Caco-2 (cell line): ENCODE measurements around the gene RSU1. TPM values are rescaled to one million over a fixed set of nuclear protein-coding genes. Genes with fewer than 3 reads are reported as not detected.

Experiments used
- BruUV-seq: library from RNA; stranded (reverse); fragments of 400-500 nt; replicated peaks from 2 replicates; lab custom pipeline; 2021; lab: Mats Ljungman, UMichigan
- CTCF ChIA-PET: fragments of 300-600 bp; sonication (Branson Sonifier 250); formaldehyde crosslinking; loops from one replicate; lab custom pipeline; 2022; ENCODE audit warnings: antibody characterized with exemption; lab: Charles Lee
- POLR2A ChIA-PET: fragments of 300-600 bp; sonication (Branson Sonifier 250); formaldehyde crosslinking; loops from one replicate; lab custom pipeline; 2022; ENCODE audit warnings: antibody characterized with exemption; lab: Charles Lee
- DNase-seq, 2 experiments: peaks; one replicate each; pipeline versions ENCODE4 v3.0.0 to v3.0.0-alpha.2; 2020 to 2022
- H3K27me3 ChIP-seq: replicated peaks from 2 replicates; pipeline ENCODE4 v1.6.0; 2011; ENCODE audit warnings: low read length; ENCODE audit not compliant: control insufficient read depth, insufficient read depth
- H3K36me3 ChIP-seq: 2 replicates; pipeline ENCODE4 v1.5.1; 2011; ENCODE audit warnings: low read length; ENCODE audit not compliant: control insufficient read depth, insufficient read depth
- H3K4me1 ChIP-seq: fragments of 250-450 bp; sonication (Bioruptor Pico); 2 replicates; pipeline ENCODE4 v1.5.1; 2020; ENCODE audit warnings: mild to moderate bottlenecking
- H3K4me3 ChIP-seq: 2 replicates; pipeline ENCODE4 v1.5.1; 2011; ENCODE audit warnings: low read depth, mild to moderate bottlenecking, control low read depth, low read length
- H3K9me3 ChIP-seq: fragments of 250-450 bp; sonication (Bioruptor Pico); 2 replicates; pipeline ENCODE4 v1.5.1; 2020; ENCODE audit warnings: mild to moderate bottlenecking, moderate library complexity
- H3K27ac Mint-ChIP-seq: one replicate; pipeline ENCODE4 v1.8.0; 2022; ENCODE audit warnings: mixed read lengths; ENCODE audit not compliant: unreplicated experiment
- H3K27me3 Mint-ChIP-seq: one replicate; pipeline ENCODE4 v1.8.0; 2022; ENCODE audit warnings: mixed read lengths; ENCODE audit not compliant: insufficient read depth, unreplicated experiment
- H3K36me3 Mint-ChIP-seq: one replicate; pipeline ENCODE4 v1.8.0; 2022; ENCODE audit warnings: mild to moderate bottlenecking, mixed read lengths; ENCODE audit not compliant: insufficient read depth, unreplicated experiment
- H3K4me1 Mint-ChIP-seq: one replicate; pipeline ENCODE4 v1.8.0; 2022; ENCODE audit warnings: low read depth, mixed read lengths; ENCODE audit not compliant: unreplicated experiment
- H3K4me3 Mint-ChIP-seq: one replicate; pipeline ENCODE4 v1.8.0; 2022; ENCODE audit warnings: mild to moderate bottlenecking, moderate library complexity, mixed read lengths; ENCODE audit not compliant: unreplicated experiment
- H3K9me3 Mint-ChIP-seq: one replicate; pipeline ENCODE4 v1.8.0; 2022; ENCODE audit warnings: mixed read lengths; ENCODE audit not compliant: unreplicated experiment
- CTCF ChIP-seq, 2 experiments: fragments of 200-600 bp in 1 of 2; IDR thresholded peaks; 1 replicate in 1 of 2; 2 replicates in 1 of 2; pipeline versions ENCODE4 v1.5.1 to v1.8.0; 2011 to 2022; ENCODE audit warnings: antibody characterized with exemption in 1 of 2, control low read depth in 1 of 2, inconsistent platforms in 1 of 2, low read depth in 1 of 2, low read length in 1 of 2, mild to moderate bottlenecking in 1 of 2, moderate library complexity in 1 of 2; ENCODE audit not compliant: insufficient read depth in 1 of 2, severe bottlenecking in 1 of 2, unreplicated experiment in 1 of 2
- intact Hi-C: fragments of 100-400 bp; cut with micrococcal nuclease; formaldehyde crosslinking; loops from one replicate; pipeline ENCODE4 v1.10.0; 2022; ENCODE audit not compliant: unreplicated experiment
- total RNA-seq: library from RNA; stranded (reverse); gene quantifications from 2 replicates; pipeline ENCODE4 v1.2.3, GENCODE V29; 2022

RSU1 gene
- total RNA-seq, 1 experiment from 2014 or later = 62.0 TPM

GRCh38 chr10:16856567-16856966 is 39.3 kb upstream of the RSU1 start:
- ChIA-PET CTCF (no interaction called here), POLR2A (no interaction called here)
- Mint-ChIP-seq H3K9me3 (no peaks in the 10 kb centered on the region), H3K27me3 (peaks cover 18% of the 10 kb centered on the region), H3K27ac (no peak overlapping the region), H3K4me3 (no peak overlapping the region), H3K36me3 (no peaks in the 10 kb centered on the region), H3K4me1 (peaks cover 6% of the 10 kb centered on the region)
- H3K4me3 ChIP-seq = no peak overlapping the region
- no peaks in the 10 kb centered on the region for H3K4me1 ChIP-seq
- no TSS peak for BruUV-seq
- TF ChIP-seq CTCF (IDR thresholded peaks at IDR 0.05; ENCODE audit: insufficient read depth in 1 of 2, low read depth in 1 of 2, low read length in 1 of 2, severe bottlenecking in 1 of 2, unreplicated experiment in 1 of 2) = no peak
- no peaks in the 10 kb centered on the region for H3K27me3 ChIP-seq
- no peaks in the 10 kb centered on the region for H3K9me3 ChIP-seq
- no peak for DNase-seq
- intact Hi-C loops = no loop called here
- H3K36me3 ChIP-seq = no peaks in the 10 kb centered on the region

- H3K4me1 Mint-ChIP-seq = peaks cover 6% of the 10 kb centered on the region
- POLR2A ChIA-PET = no interaction called here
- TF ChIP-seq CTCF (IDR thresholded peaks at IDR 0.05; ENCODE audit: insufficient read depth in 1 of 2, low read depth in 1 of 2, low read length in 1 of 2, severe bottlenecking in 1 of 2, unreplicated experiment in 1 of 2) = no peak
Measured at GRCh38 chr10:16856092-16856491, 38.9 kb upstream of the RSU1 start.

GRCh38 chr10:16854623-16855022 is 37.4 kb upstream of the RSU1 start:
- H3K27me3 ChIP-seq = no peaks in the 10 kb centered on the region
- ChIA-PET CTCF (no interaction called here), POLR2A (no interaction called here)
- H3K4me3 Mint-ChIP-seq = no peak overlapping the region
- no peaks in the 10 kb centered on the region for H3K4me1 ChIP-seq
- H3K4me1 Mint-ChIP-seq = peaks cover 6% of the 10 kb centered on the region
- TF ChIP-seq CTCF (IDR thresholded peaks at IDR 0.05; ENCODE audit: insufficient read depth in 1 of 2, low read depth in 1 of 2, low read length in 1 of 2, severe bottlenecking in 1 of 2, unreplicated experiment in 1 of 2) = no peak
- intact Hi-C loops = loop anchor here (5.0 kb wide), 1 partner anchor 328 kb away; no protein-coding TSS in a partner anchor
- peaks cover 16% of the 10 kb centered on the region for H3K27me3 Mint-ChIP-seq
- no peaks in the 10 kb centered on the region for H3K9me3 Mint-ChIP-seq
- no peaks in the 10 kb centered on the region for H3K36me3 Mint-ChIP-seq
- no peak overlapping the region for H3K4me3 ChIP-seq
- no peaks in the 10 kb centered on the region for H3K36me3 ChIP-seq
- H3K27ac Mint-ChIP-seq = no peak overlapping the region
- DNase-seq = no peak
- BruUV-seq = no TSS peak
- H3K9me3 ChIP-seq = no peaks in the 10 kb centered on the region

More at GRCh38 chr10:16856092-16856491, 38.9 kb upstream of the RSU1 start:
- no peaks in the 10 kb centered on the region for H3K4me1 ChIP-seq
- H3K4me3 Mint-ChIP-seq = no peak overlapping the region
- H3K4me3 ChIP-seq = no peak overlapping the region
- H3K9me3 ChIP-seq = no peaks in the 10 kb centered on the region
- no TSS peak for BruUV-seq
- no peaks in the 10 kb centered on the region for H3K27me3 ChIP-seq
- peaks cover 18% of the 10 kb centered on the region for H3K27me3 Mint-ChIP-seq
- H3K36me3 Mint-ChIP-seq = no peaks in the 10 kb centered on the region
- no peak overlapping the region for H3K27ac Mint-ChIP-seq
- no peak for DNase-seq
- intact Hi-C loops = no loop called here
- H3K36me3 ChIP-seq = no peaks in the 10 kb centered on the region
- CTCF ChIA-PET = no interaction called here
- H3K9me3 Mint-ChIP-seq = no peaks in the 10 kb centered on the region
